DND-41 (cell line): ENCODE results near the gene GANAB.

Source experiments
- ATAC-seq: fragments of 200-7000 bp; cut with Tn5 transposase; 3 replicates; pipeline ENCODE4 v1.9.1; 2021; ENCODE audit warnings: low read depth; ENCODE audit not compliant: insufficient read depth
- DNase-seq: peaks from one replicate; pipeline ENCODE4 v3.0.0-alpha.2; 2020
- H2AFZ ChIP-seq: 2 replicates; pipeline ENCODE4 v1.6.0; 2012; ENCODE audit warnings: low read depth, low read length
- H3K27ac ChIP-seq: 2 replicates; pipeline ENCODE4 v1.5.1; 2012; ENCODE audit warnings: low read length, inconsistent platforms
- H3K27me3 ChIP-seq: fragments of 200-600 bp; sonication (generic); 2 replicates; pipeline ENCODE4 v1.6.0; 2012; ENCODE audit warnings: low read length, mild to moderate bottlenecking, inconsistent platforms; ENCODE audit not compliant: insufficient read depth, poor library complexity
- H3K36me3 ChIP-seq: 2 replicates; pipeline ENCODE4 v1.5.1; 2012; ENCODE audit warnings: low read length, inconsistent platforms; ENCODE audit not compliant: insufficient read depth
- H3K4me1 ChIP-seq: 2 replicates; pipeline ENCODE4 v1.5.1; 2012; ENCODE audit warnings: mild to moderate bottlenecking, low read length; ENCODE audit not compliant: insufficient read depth
- H3K4me2 ChIP-seq: 2 replicates; pipeline ENCODE4 v1.6.0; 2012; ENCODE audit warnings: mild to moderate bottlenecking, moderate library complexity, low read length, inconsistent platforms; ENCODE audit not compliant: insufficient read depth
- H3K4me3 ChIP-seq, 2 experiments: fragments of 200-600 bp in 1 of 2; shearing (Covaris generic) in 1 of 2; 2 replicates each; pipeline ENCODE4 v1.5.1; 2012 to 2016; ENCODE audit warnings: inconsistent platforms in 2 of 2, low read length in 2 of 2, mild to moderate bottlenecking in 2 of 2, low read depth in 1 of 2, moderate library complexity in 1 of 2
- H3K79me2 ChIP-seq: 2 replicates; pipeline ENCODE4 v1.6.0; 2012; ENCODE audit warnings: low read length, inconsistent platforms; ENCODE audit not compliant: insufficient read depth
- H3K9ac ChIP-seq: 2 replicates; pipeline ENCODE4 v1.6.0; 2012; ENCODE audit warnings: low read depth, mild to moderate bottlenecking, inconsistent platforms, low read length, moderate library complexity
- H3K9me3 ChIP-seq: 2 replicates; pipeline ENCODE4 v1.5.1; 2012; ENCODE audit warnings: low read length, moderate library complexity, mild to moderate bottlenecking, inconsistent platforms; ENCODE audit not compliant: insufficient read depth, severe bottlenecking
- H4K20me1 ChIP-seq: 2 replicates; pipeline ENCODE4 v1.6.0; 2012; ENCODE audit warnings: low read length; ENCODE audit not compliant: insufficient read depth
- EZH2 ChIP-seq: IDR thresholded peaks from 3 replicates; pipeline ENCODE4 v1.6.1; 2012; ENCODE audit warnings: borderline replicate concordance, low read depth, mild to moderate bottlenecking, moderate library complexity, low read length, inconsistent platforms; ENCODE audit not compliant: severe bottlenecking
- TF ChIP-seq, protein P1 (sequence below): IDR thresholded peaks from 2 replicates; pipeline ENCODE4 v1.5.1; 2012; ENCODE audit warnings: borderline replicate concordance, low read length, moderate library complexity, mild to moderate bottlenecking; ENCODE audit not compliant: poor library complexity, severe bottlenecking; ENCODE audit errors: extremely low read depth

The GANAB gene

DNA sequence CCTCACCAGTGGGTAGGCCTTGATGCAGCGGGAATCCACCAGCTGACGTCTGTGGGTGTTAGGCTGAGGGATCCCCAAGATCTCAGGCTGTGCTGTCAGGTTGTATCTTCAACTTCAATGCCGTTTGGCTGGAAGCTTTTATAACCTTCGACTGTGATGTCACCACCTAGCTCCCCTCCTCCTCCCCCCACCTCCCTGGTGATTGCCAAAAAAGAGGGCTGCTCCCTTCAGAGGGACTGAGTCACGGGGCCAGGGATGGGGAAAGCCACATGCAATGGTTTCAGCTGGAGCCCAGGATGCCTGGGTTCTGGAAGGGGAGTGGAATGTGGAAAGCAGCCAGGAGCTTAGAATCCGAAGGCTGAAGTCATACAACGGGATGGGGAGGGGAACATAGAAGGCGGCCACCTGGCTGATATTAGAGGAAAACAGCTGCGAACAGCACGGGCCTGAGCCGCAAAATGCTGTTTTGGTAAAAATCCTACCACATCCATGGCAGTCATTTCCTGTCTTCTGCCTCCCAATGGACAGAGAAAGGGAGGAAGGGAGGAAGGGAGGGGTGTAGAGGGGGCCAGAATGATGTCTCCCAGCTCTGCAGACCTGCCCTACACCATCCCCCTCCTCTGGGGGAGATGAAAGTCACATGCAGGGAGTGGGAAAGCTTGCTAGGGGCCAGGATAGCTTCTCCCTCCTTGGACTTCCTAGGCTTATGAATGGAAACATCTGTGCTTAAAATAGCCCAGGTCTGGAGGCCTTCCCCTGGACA is 43.2 kb upstream of the GANAB start, which contains the start of gene LRRN4CL:
TSS of gene LRRN4CL (minus strand) at position 110 of the 763 bp plus-strand sequence. CDS start 1,022 bp downstream, outside the sequence.
- TF ChIP-seq, protein P1, sequence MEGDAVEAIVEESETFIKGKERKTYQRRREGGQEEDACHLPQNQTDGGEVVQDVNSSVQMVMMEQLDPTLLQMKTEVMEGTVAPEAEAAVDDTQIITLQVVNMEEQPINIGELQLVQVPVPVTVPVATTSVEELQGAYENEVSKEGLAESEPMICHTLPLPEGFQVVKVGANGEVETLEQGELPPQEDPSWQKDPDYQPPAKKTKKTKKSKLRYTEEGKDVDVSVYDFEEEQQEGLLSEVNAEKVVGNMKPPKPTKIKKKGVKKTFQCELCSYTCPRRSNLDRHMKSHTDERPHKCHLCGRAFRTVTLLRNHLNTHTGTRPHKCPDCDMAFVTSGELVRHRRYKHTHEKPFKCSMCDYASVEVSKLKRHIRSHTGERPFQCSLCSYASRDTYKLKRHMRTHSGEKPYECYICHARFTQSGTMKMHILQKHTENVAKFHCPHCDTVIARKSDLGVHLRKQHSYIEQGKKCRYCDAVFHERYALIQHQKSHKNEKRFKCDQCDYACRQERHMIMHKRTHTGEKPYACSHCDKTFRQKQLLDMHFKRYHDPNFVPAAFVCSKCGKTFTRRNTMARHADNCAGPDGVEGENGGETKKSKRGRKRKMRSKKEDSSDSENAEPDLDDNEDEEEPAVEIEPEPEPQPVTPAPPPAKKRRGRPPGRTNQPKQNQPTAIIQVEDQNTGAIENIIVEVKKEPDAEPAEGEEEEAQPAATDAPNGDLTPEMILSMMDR, result no peak
- TF ChIP-seq EZH2, result no peak
- Histone ChIP-seq H3K79me2 (no peaks in the 10 kb centered on the region), H3K4me2 (no peak within 1 kb of the TSS), H3K9me3 (no peaks in the 10 kb centered on the region), H3K4me1 (no peaks in the 10 kb centered on the region), H3K27me3 (no peaks in the 10 kb centered on the region), H2AFZ (no peak within 1 kb of the TSS), H3K4me3 (no peak within 1 kb of the TSS), H3K27ac (no peak within 1 kb of the TSS; the same call in 1 of the 2 replicates), H3K36me3 (peaks cover 39% of the 10 kb centered on the region), H4K20me1 (no peaks in the 10 kb centered on the region), H3K9ac (no peak within 1 kb of the TSS)
- DNase-seq, result no peak
- no peak for ATAC-seq

DNA sequence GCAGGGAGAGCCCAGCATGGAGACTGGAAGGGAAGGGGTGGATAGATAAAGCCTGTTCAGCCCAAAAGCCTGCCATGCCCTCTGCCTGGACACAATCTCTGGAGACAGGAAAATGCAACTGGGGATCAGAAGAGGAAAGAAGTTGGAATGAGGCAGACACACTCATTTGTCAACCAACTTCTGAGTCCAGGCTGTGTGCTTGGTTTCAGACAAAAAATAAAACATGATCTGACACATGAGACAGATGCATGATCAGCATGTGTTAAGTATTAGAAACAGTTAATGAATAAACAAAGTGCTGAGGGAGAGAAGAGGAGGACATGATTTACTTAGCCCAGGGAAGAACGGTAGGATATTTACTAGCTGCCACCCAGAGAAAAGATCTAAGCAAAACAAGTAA is 42.1 kb upstream of the GANAB start:
- Histone ChIP-seq H4K20me1 (no peaks in the 10 kb centered on the region), H3K36me3 (peaks cover 32% of the 10 kb centered on the region), H3K9ac (no peak overlapping the region), H3K27ac (no peak overlapping the region; the same call in 1 of the 2 replicates), H3K4me2 (no peak overlapping the region), H2AFZ (no peak overlapping the region), H3K4me1 (no peaks in the 10 kb centered on the region), H3K27me3 (no peaks in the 10 kb centered on the region), H3K9me3 (no peaks in the 10 kb centered on the region), H3K79me2 (no peaks in the 10 kb centered on the region), H3K4me3 (no peak overlapping the region)
- ATAC-seq (no peak), DNase-seq (no peak)
- TF ChIP-seq, protein P1, result no peak
- TF ChIP-seq EZH2, result no peak

DNA sequence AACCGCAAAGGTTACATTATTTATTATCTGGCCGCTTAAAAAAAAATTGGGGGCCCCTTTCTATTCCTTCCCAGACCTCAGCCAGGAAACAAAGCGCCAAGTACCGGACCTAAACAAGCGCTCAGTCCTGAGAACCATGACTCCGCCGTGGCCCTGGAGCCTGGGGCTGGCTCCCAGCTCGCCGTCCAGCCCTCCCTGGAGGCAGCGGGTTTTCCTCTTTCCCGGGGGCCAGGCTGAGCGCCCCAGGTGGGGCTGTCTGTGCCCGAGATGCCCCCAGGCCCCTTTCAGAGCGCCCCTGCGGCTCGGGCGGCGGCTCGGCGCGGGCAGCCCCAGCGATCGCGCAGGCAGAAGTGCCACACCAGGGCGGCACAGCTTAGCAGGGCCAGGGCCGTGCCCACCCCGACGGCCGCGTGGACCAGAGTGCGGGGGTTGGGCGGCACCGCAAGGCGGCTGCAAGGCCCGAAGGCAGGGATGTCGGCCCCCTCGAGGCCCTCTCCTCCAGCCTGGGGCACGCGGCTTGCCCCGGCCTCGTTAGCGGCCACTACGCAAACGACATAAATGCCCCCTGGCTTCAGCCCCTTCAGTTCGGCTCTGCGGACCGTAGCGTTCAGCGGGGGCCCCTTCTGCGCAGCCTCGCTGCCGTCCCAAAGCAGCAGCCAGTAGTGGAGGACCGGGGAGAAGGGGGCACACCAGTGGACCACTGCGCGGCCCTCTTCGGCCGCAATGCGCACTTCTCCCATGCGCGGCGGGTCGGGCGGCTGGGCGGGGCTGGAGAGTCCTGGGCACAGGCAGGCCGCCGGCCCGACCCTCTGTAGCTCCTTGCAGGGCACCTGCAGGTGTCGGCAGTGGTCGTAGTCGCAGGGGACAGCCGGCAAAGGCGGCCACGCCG is 41.3 kb upstream of the GANAB start:
- ATAC-seq, result no peak
- Histone ChIP-seq H3K4me1 (no peaks in the 10 kb centered on the region), H2AFZ (no peak overlapping the region), H3K27me3 (no peaks in the 10 kb centered on the region), H3K9me3 (no peaks in the 10 kb centered on the region), H3K9ac (no peak overlapping the region), H4K20me1 (no peaks in the 10 kb centered on the region), H3K79me2 (no peaks in the 10 kb centered on the region), H3K27ac (no peak overlapping the region; the same call in 1 of the 2 replicates), H3K4me2 (no peak overlapping the region), H3K4me3 (no peak overlapping the region), H3K36me3 (peaks cover 26% of the 10 kb centered on the region)
- DNase-seq, result no peak
- TF ChIP-seq EZH2, result no peak
- TF ChIP-seq, protein P1, result no peak
